Skeletal muscle satellite cell (primary cell): ENCODE measurements around the gene COLEC12.

Source experiments
- H3K27me3 ChIP-seq: 2 replicates; pipeline ENCODE4 v1.7.0; 2013; ENCODE audit warnings: low read length; ENCODE audit not compliant: control insufficient read depth, insufficient read depth
- H3K36me3 ChIP-seq: 2 replicates; pipeline ENCODE4 v1.7.0; 2013; ENCODE audit warnings: mild to moderate bottlenecking, control low read depth, low read length; ENCODE audit not compliant: insufficient read depth
- H3K4me1 ChIP-seq: 2 replicates; pipeline ENCODE4 v1.7.0; 2013; ENCODE audit warnings: low read length; ENCODE audit not compliant: control insufficient read depth, insufficient read depth
- H3K4me2 ChIP-seq: 2 replicates; pipeline ENCODE4 v1.7.0; 2013; ENCODE audit warnings: mild to moderate bottlenecking, low read length
- H3K4me3 ChIP-seq: 2 replicates; pipeline ENCODE4 v1.7.0; 2013; ENCODE audit warnings: low read length
- H3K9ac ChIP-seq: 2 replicates; pipeline ENCODE4 v1.7.0; 2013; ENCODE audit warnings: mild to moderate bottlenecking, low read depth, low read length, moderate library complexity
- H3K9me3 ChIP-seq: replicated peaks from 2 replicates; pipeline ENCODE4 v1.7.0; 2013; ENCODE audit warnings: mild to moderate bottlenecking, control low read depth, low read length

The COLEC12 gene

GRCh38 chr18:501406-501714, 859 bp upstream of the COLEC12 start:
- no peaks in the 10 kb centered on the region for H3K36me3 ChIP-seq
- H3K9ac ChIP-seq, result no peak overlapping the region
- no peak overlapping the region for H3K4me2 ChIP-seq
- H3K9me3 ChIP-seq, result no peaks in the 10 kb centered on the region
- no peak overlapping the region for H3K4me3 ChIP-seq
- peaks cover 12% of the 10 kb centered on the region for H3K4me1 ChIP-seq
- H3K27me3 ChIP-seq, result peaks cover 71% of the 10 kb centered on the region

DNA sequence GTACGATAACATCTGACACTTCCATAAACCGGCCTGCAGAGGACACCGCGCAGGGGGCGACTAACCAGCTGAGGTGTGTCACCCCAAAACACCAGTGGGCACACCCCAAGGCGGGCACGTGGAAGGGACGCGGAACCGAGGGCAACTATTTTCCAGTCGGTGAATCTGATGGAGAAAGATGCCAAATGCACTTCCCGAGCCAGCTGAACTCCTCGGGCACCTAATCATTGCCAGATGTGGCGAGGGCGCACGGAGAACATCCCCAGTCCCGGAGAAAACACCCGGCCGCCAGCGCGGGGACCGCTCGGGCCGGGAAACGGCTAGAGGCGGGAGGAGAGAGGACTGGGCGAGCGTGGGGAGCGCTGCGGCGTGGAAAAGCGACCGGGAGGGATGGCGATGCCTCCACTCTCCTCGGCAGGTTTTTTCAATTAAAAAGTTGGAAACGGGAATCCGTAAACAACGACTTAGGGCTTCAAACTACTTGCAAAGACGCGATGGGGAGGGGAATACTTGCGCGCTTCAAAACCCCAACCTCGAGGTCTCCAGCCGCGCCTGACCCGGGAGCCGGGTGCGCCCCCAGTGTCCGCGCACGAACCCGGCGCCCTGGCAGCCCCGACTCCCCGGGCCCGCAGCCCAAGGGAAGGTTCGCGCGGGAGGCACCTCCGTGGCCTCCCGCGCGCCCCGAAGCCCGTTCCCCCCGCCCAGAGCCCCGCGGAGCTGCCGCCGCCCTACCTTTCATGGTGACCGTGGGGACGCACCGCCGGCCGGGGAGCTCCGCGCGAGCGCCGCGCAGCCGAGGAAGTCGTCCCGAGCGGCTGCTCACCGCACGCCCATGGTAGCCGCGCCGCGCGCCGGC, 497 bp downstream of the COLEC12 start:
- peaks cover 67% of the 10 kb centered on the region for H3K27me3 ChIP-seq
- H3K4me1 ChIP-seq, result peaks cover 12% of the 10 kb centered on the region
- peak overlapping the region; percentile 44 for H3K4me3 ChIP-seq
- H3K36me3 ChIP-seq, result no peaks in the 10 kb centered on the region
- no peak overlapping the region for H3K9ac ChIP-seq
- H3K9me3 ChIP-seq, result no peaks in the 10 kb centered on the region
- H3K4me2 ChIP-seq, result peak overlapping the region; percentile 79

- H3K9me3 ChIP-seq, result no peaks in the 10 kb centered on the region
- peaks cover 12% of the 10 kb centered on the region for H3K4me1 ChIP-seq
- H3K9ac ChIP-seq, result no peak overlapping the region
- H3K4me3 ChIP-seq, result peak overlapping the region; percentile 44
- peak overlapping the region; percentile 79 for H3K4me2 ChIP-seq
- peaks cover 67% of the 10 kb centered on the region for H3K27me3 ChIP-seq
- H3K36me3 ChIP-seq, result no peaks in the 10 kb centered on the region
These were observed 1.3 kb downstream of the COLEC12 start for GRCh38 chr18:498931-499775.

DNA sequence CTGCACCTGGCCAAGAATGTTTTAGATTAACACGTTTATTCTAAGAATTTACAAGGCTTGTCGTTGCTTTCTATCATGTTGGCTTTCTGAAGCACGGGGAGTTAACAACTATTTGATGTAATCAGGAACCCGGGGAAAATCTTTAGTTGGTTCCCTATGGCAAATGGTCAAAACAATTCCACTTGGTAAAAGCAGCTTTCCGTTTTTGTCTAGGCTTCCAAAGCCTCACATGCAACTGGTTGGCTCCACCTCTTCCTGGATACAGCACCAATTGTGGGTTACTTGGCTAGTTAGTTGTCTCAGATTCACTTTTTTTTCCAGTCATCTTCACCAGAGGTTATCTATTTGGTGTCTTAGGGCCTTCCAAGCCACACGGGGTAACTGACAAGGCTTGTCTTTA, 2.8 kb downstream of the COLEC12 start:
- no peak overlapping the region for H3K4me2 ChIP-seq
- H3K9me3 ChIP-seq, result no peaks in the 10 kb centered on the region
- peaks cover 58% of the 10 kb centered on the region for H3K27me3 ChIP-seq
- H3K9ac ChIP-seq, result no peak overlapping the region
- no peak overlapping the region for H3K4me3 ChIP-seq
- peaks cover 12% of the 10 kb centered on the region for H3K4me1 ChIP-seq
- no peaks in the 10 kb centered on the region for H3K36me3 ChIP-seq

- Histone ChIP-seq H3K9ac (no peak overlapping the region), H3K4me1 (peaks cover 12% of the 10 kb centered on the region), H3K4me3 (no peak overlapping the region), H3K9me3 (no peaks in the 10 kb centered on the region), H3K27me3 (peaks cover 47% of the 10 kb centered on the region), H3K4me2 (no peak overlapping the region), H3K36me3 (no peaks in the 10 kb centered on the region)
These were observed 5.0 kb downstream of the COLEC12 start for GRCh38 chr18:495452-495851.

- Histone ChIP-seq H3K4me3 (no peak overlapping the region), H3K4me1 (peaks cover 11% of the 10 kb centered on the region), H3K36me3 (no peaks in the 10 kb centered on the region), H3K9me3 (no peaks in the 10 kb centered on the region), H3K9ac (no peak overlapping the region), H3K27me3 (peaks cover 47% of the 10 kb centered on the region), H3K4me2 (no peak overlapping the region)
These were observed 5.5 kb downstream of the COLEC12 start for GRCh38 chr18:495017-495416.

DNA sequence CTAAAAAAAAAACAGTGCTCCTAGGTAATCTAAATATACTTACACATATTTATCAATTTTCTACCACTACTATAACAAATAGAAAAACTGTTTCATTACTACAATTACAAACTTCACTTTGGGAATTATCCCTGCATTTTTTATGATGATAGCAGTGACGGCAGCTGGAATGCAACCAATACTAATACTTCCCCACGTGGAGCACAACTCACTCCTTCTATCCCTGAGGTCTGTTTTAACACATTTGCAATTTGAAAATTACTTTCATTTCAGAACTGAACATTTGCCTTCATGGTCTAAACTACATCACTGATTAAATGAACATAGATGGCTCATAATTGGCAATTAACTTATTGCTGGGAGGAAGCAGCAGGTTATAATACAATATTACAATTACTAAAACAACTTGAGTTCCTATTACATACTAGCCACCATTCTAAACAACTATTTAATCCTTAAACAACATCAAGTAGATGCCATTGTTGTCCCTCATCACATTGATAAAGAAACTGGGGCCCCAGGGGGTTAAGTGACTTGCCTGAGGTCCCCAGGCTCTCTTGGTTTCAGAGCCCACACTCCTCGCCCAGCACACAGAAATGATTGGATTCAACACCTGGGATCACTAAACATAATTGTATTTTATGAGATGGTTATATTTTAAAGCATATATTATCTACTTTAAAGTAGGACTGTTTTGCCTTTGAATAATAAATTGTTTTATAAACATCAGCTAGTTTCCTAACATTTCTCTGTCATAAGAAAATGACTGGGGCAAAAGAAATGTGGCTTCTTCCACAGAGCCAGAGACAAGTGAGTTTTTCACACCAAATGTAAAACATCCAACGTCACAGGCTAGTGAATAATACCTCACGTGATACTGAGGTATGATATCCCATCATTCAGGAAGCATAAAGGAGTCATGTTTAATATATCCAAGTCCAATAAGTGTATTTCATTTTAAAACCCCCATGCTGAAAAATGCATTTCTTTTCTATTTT, 6.2 kb downstream of the COLEC12 start:
- no peak overlapping the region for H3K4me2 ChIP-seq
- H3K27me3 ChIP-seq, result peaks cover 40% of the 10 kb centered on the region
- no peaks in the 10 kb centered on the region for H3K9me3 ChIP-seq
- no peak overlapping the region for H3K9ac ChIP-seq
- H3K36me3 ChIP-seq, result no peaks in the 10 kb centered on the region
- no peak overlapping the region for H3K4me3 ChIP-seq
- peaks cover 11% of the 10 kb centered on the region for H3K4me1 ChIP-seq

DNA sequence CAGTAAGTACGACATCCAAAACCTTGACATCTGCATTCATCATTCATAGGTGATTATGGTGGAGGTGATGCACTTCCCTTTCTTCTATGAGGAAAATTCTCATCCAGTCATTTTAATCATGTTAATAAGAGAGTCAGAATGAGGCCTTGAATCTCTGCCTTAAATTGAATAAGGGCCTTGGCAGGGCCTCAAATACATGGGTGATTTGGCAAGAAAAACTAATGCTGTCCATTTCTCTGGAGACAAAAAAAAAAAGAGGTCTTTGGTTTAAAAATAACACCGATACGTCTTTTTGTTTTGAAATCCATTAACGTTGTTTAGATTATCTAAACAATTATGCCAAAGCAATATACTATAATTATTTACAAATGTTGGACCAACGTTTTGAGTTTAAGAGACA, 8.1 kb downstream of the COLEC12 start:
- Histone ChIP-seq H3K9me3 (no peaks in the 10 kb centered on the region), H3K4me2 (no peak overlapping the region), H3K27me3 (peaks cover 26% of the 10 kb centered on the region), H3K4me1 (peaks cover 13% of the 10 kb centered on the region), H3K9ac (no peak overlapping the region), H3K4me3 (no peak overlapping the region), H3K36me3 (no peaks in the 10 kb centered on the region)

DNA sequence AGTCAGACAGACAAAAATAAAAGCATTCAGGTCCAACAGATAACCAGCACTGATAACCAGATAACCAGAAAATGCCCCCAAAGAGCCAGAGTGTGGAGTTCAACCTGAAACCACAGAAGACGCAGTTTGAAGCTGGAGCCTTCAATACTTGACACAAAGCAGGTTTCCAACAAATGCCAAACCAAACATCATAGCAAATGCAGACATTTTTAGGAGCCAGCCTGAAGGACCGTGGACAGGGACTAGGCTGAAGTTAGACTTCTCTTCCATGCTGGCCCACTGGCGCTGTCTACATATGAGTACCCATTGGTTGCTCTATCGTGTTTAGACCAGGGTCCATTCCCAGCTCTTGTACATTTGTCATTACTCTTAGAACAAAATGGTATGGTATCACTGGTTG, 9.9 kb downstream of the COLEC12 start:
- H3K4me1 ChIP-seq, result peaks cover 13% of the 10 kb centered on the region

DNA sequence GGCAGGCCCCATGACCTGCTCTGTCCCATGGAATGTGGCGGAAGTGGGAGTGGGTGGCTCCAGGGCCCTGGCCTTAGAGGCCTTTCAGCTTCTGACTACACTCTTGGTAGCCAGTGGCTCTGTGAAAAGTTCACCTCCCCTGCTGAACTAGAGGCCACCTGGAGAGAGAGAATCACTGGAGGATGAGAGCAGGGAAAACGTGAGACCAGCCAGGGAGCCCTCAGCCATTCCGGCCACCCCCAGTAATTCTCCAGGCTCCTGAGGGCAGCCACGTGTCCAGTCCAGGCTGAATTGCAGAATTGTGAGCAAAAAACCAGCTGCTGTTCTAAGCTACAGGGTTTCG, 10.5 kb downstream of the COLEC12 start:
- H3K4me1 ChIP-seq, result peaks cover 13% of the 10 kb centered on the region
- H3K9ac ChIP-seq, result no peak overlapping the region
- no peaks in the 10 kb centered on the region for H3K36me3 ChIP-seq
- H3K9me3 ChIP-seq, result no peaks in the 10 kb centered on the region
- no peak overlapping the region for H3K4me2 ChIP-seq
- H3K4me3 ChIP-seq, result no peak overlapping the region
- H3K27me3 ChIP-seq, result peaks cover 14% of the 10 kb centered on the region

More for the DNA sequence above, 9.9 kb downstream of the COLEC12 start:
- Histone ChIP-seq H3K9ac (no peak overlapping the region), H3K4me3 (no peak overlapping the region), H3K36me3 (no peaks in the 10 kb centered on the region), H3K9me3 (no peaks in the 10 kb centered on the region), H3K27me3 (peaks cover 18% of the 10 kb centered on the region), H3K4me2 (no peak overlapping the region)
